Endothelial cell of umbilical vein (primary cell): Measurements from ENCODE around the gene GDPD4. TPM values are rescaled to one million over a fixed set of nuclear protein-coding genes. Genes with fewer than 3 reads are reported as not detected.

Source experiments
- BruUV-seq: library from RNA; stranded (reverse); fragments of 400-500 nt; replicated peaks from 2 replicates; lab custom pipeline; 2021; lab: Mats Ljungman, UMichigan
- CTCF ChIA-PET: fragments of 300-600, 350-600 bp; sonication (Branson Sonifier 250); formaldehyde crosslinking; loops from one replicate; lab custom pipeline; 2021; ENCODE audit warnings: antibody characterized with exemption, inconsistent platforms; lab: Charles Lee
- POLR2A ChIA-PET: fragments of 300-600, 350-600 bp; sonication (Branson Sonifier 250); formaldehyde crosslinking; loops from one replicate; lab custom pipeline; 2021; ENCODE audit warnings: antibody characterized with exemption, inconsistent platforms; lab: Charles Lee
- DNase-seq: peaks from one replicate; pipeline ENCODE4 v3.0.0-alpha.2; 2011; ENCODE audit warnings: low read depth, low spot score
- FAIRE-seq: peaks from 2 replicates; lab custom pipeline; 2011; peaks lifted over from hg19 to GRCh38; lab: Jason Lieb, UNC
- H2AFZ ChIP-seq: 2 replicates; pipeline ENCODE4 v1.6.0; 2012; ENCODE audit warnings: low read depth, low read length, control low read depth, inconsistent platforms
- H3K27ac ChIP-seq: 2 replicates; pipeline ENCODE4 v1.5.1; 2011; ENCODE audit warnings: low read depth, mild to moderate bottlenecking, control low read depth, low read length, moderate library complexity; ENCODE audit not compliant: insufficient read depth
- H3K27me3 ChIP-seq, 2 experiments: 2 replicates each; pipeline versions ENCODE4 v1.6.0 to v1.6.1; 2011; ENCODE audit warnings: low read length in 2 of 2, mixed read lengths in 1 of 2; ENCODE audit not compliant: control insufficient read depth in 2 of 2, insufficient read depth in 2 of 2
- H3K36me3 ChIP-seq, 2 experiments: 2 replicates in 1 of 2; 3 replicates in 1 of 2; pipeline ENCODE4 v1.5.1; 2011; ENCODE audit warnings: low read length in 2 of 2, mild to moderate bottlenecking in 1 of 2, moderate library complexity in 1 of 2; ENCODE audit not compliant: control insufficient read depth in 2 of 2, insufficient read depth in 2 of 2; ENCODE audit errors: extremely low read depth in 1 of 2
- H3K4me1 ChIP-seq: 3 replicates; pipeline ENCODE4 v1.5.1; 2011; ENCODE audit warnings: mild to moderate bottlenecking, low read length; ENCODE audit not compliant: control insufficient read depth, insufficient read depth; ENCODE audit errors: extremely low read depth
- H3K4me2 ChIP-seq: 2 replicates; pipeline ENCODE4 v1.6.1; 2011; ENCODE audit warnings: low read length, control low read depth, mixed read lengths; ENCODE audit not compliant: insufficient read depth
- H3K4me3 ChIP-seq, 3 experiments: fragments of 200-600 bp in 1 of 3; sonication (generic), shearing (Covaris generic) in 1 of 3; replicated peaks in 1 of 3; 2 replicates each; pipeline ENCODE4 v1.5.1; 2011 to 2016; ENCODE audit warnings: control low read depth in 3 of 3, low read length in 3 of 3, mild to moderate bottlenecking in 2 of 3, inconsistent platforms in 1 of 3, low read depth in 1 of 3, moderate library complexity in 1 of 3; ENCODE audit not compliant: insufficient read depth in 1 of 3
- H3K79me2 ChIP-seq: 2 replicates; pipeline ENCODE4 v1.6.0; 2012; ENCODE audit warnings: low read length, inconsistent platforms; ENCODE audit not compliant: control insufficient read depth, insufficient read depth
- H3K9ac ChIP-seq: replicated peaks from 2 replicates; pipeline ENCODE3; 2011; ENCODE audit warnings: low read length, control low read depth; ENCODE audit not compliant: insufficient read depth; ENCODE audit errors: extremely low read depth
- H3K9me1 ChIP-seq: replicated peaks from 3 replicates; pipeline ENCODE4 v1.6.0; 2011; ENCODE audit warnings: mild to moderate bottlenecking, low read length; ENCODE audit not compliant: control insufficient read depth, insufficient read depth; ENCODE audit errors: extremely low read depth
- H3K9me3 ChIP-seq: replicated peaks from 2 replicates; pipeline ENCODE4 v1.5.1; 2012; ENCODE audit warnings: low read length, inconsistent platforms; ENCODE audit not compliant: control insufficient read depth, insufficient read depth
- H4K20me1 ChIP-seq: replicated peaks from 2 replicates; pipeline ENCODE3; 2011; ENCODE audit warnings: mild to moderate bottlenecking, low read length; ENCODE audit not compliant: control insufficient read depth, insufficient read depth; ENCODE audit errors: extremely low read depth
- CTCF ChIP-seq, 2 donors: IDR thresholded peaks; 1 replicate in 1 of 2; 2 replicates in 1 of 2; pipeline ENCODE4 v1.5.1; 2011; ENCODE audit warnings: low read length in 2 of 2, mild to moderate bottlenecking in 2 of 2, moderate library complexity in 2 of 2, control low read depth in 1 of 2, inconsistent platforms in 1 of 2, low read depth in 1 of 2; ENCODE audit not compliant: insufficient read depth in 1 of 2; ENCODE audit errors: extremely low read depth in 1 of 2
- EZH2 ChIP-seq: IDR thresholded peaks from 2 replicates; pipeline ENCODE4 v1.6.1; 2012; ENCODE audit warnings: borderline replicate concordance, low read depth, mild to moderate bottlenecking, moderate library complexity, low read length, inconsistent platforms; ENCODE audit not compliant: severe bottlenecking
- FOS ChIP-seq: IDR thresholded peaks from 2 replicates; pipeline ENCODE4 v1.6.1; 2011; ENCODE audit warnings: mild to moderate bottlenecking, low read length, moderate library complexity, borderline replicate concordance; ENCODE audit not compliant: insufficient read depth
- GATA2 ChIP-seq: IDR thresholded peaks from 2 replicates; pipeline ENCODE4 v1.7.0; 2011; ENCODE audit warnings: low read depth, mild to moderate bottlenecking, moderate library complexity, mixed read lengths, low read length; ENCODE audit not compliant: insufficient read length, insufficient read depth
- JUN ChIP-seq: IDR thresholded peaks from 2 replicates; pipeline ENCODE4 v1.6.1; 2011; ENCODE audit warnings: borderline replicate concordance, low read depth; ENCODE audit not compliant: insufficient read length, insufficient read depth
- MAX ChIP-seq: IDR thresholded peaks from 2 replicates; pipeline ENCODE4 v1.6.1; 2011; ENCODE audit not compliant: insufficient read depth, insufficient read length
- MYC ChIP-seq: IDR thresholded peaks from one replicate; pipeline ENCODE4 v1.6.1; 2011; ENCODE audit warnings: mild to moderate bottlenecking, low read depth, low read length
- POLR2A ChIP-seq: IDR thresholded peaks from 2 replicates; pipeline ENCODE4 v1.6.1; 2012; ENCODE audit warnings: low read depth, mild to moderate bottlenecking, control low read depth, low read length
- dilution Hi-C: fragments of 300-500 bp; cut with MboI; formaldehyde crosslinking; loops from one replicate; pipeline ENCODE4 v1.15.0; 2019; ENCODE audit warnings: low sequenced_read_pairs; ENCODE audit not compliant: extremely low pct_ligation_motif_present
- intact Hi-C: fragments of 100-400 bp; cut with micrococcal nuclease; formaldehyde crosslinking; loops from one replicate; pipeline ENCODE4 v1.10.0; 2022
- polyA plus RNA-seq, 4 experiments: library from polyadenylated mRNA; depleted of rRNA in 3 of 4; stranded (reverse) in 3 of 4; unstranded in 1 of 4; fragments of >200 nt; gene quantifications; 2 replicates each; pipeline versions ENCODE4 v1.2.1 to v1.2.3, GENCODE V29; 2011 to 2012; ENCODE audit warnings: missing spikeins in 1 of 4
- total RNA-seq: library from RNA; stranded (reverse); gene quantifications from 2 replicates; pipeline ENCODE4 v1.2.3, GENCODE V29; 2021

GDPD4 gene
- total and polyA plus RNA-seq, 2 donors (not counting 3 experiments of a cell fraction or from before 2014, with no cell fraction given), result not detected

- CTCF ChIA-PET, result interaction anchor here (1.1 kb wide), 1 partner anchor 239 kb away, joined by 3 read pairs; no protein-coding TSS in a partner anchor
- no peak overlapping the region for H3K4me2 ChIP-seq
Observed at GRCh38 chr11:77308838-77309237, 7.4 kb upstream of the GDPD4 start.

More at GRCh38 chr11:77308838-77309237, 7.4 kb upstream of the GDPD4 start:
- POLR2A ChIA-PET, result no interaction called here
- H3K9me1 ChIP-seq, result no peaks in the 10 kb centered on the region
- DNase-seq (no peak), FAIRE-seq (no peak)
- H4K20me1 ChIP-seq, result no peaks in the 10 kb centered on the region
- H3K9ac ChIP-seq, result no peak overlapping the region
- TF ChIP-seq EZH2 (no peak), JUN (no peak), MAX (no peak), GATA2 (no peak), CTCF (IDR thresholded peaks at IDR 0.05; ENCODE audit: extremely low read depth in 1 of 2, insufficient read depth in 1 of 2, low read depth in 1 of 2, low read length in 2 of 2) (no peak), MYC (no peak), FOS (no peak), POLR2A (no peak)
- no peak overlapping the region for H2AFZ ChIP-seq
- H3K36me3 ChIP-seq, result no peaks in the 10 kb centered on the region
- H3K9me3 ChIP-seq, result no peaks in the 10 kb centered on the region
- H3K27ac ChIP-seq, result no peak overlapping the region
- BruUV-seq, result no TSS peak
- intact Hi-C loops, result no loop called here
- peaks cover 0 to 2% of the 10 kb centered on the region in 2 experiments for H3K27me3 ChIP-seq
- H3K79me2 ChIP-seq, result no peaks in the 10 kb centered on the region
- no peak overlapping the region for H3K4me3 ChIP-seq
- dilution Hi-C loops, result no loop called here
- H3K4me1 ChIP-seq, result no peaks in the 10 kb centered on the region
